ENCODE measurements around the gene PHF11.

DNA sequence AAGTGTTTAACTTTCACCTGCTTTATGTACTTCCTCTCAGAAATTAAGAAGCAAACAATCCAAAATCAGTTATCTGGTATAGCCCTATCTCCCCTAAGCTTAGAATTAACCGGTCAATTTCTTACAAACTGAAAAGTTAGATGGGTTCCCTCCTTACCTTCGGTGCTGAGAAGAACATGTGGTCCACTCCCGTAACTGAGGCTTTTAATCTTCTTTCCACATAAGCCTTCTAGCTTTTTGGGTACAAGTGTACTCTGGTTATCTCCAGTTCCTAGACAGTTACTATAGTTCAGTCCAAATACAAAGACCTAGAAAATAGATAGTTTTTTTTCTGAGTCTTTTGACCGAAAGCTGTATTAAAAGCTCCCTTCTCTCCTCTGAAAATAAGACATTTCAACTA lies 70.7 kb downstream of the PHF11 start:
- TF ChIP-seq RAD21 (IDR thresholded peaks at IDR 0.05; ENCODE audit: low read depth) (no peak), TEAD4 (IDR thresholded peaks at IDR 0.05) (no peak), CREB1 (IDR thresholded peaks at IDR 0.05; ENCODE audit: low read depth) (no peak), NFIC (IDR thresholded peaks at IDR 0.05) (no peak), TCF12 (IDR thresholded peaks at IDR 0.05; ENCODE audit: low read depth) (no peak), EP300 (IDR thresholded peaks at IDR 0.05; ENCODE audit: borderline replicate concordance) (no peak)
- TF ChIP-seq, protein P1, sequence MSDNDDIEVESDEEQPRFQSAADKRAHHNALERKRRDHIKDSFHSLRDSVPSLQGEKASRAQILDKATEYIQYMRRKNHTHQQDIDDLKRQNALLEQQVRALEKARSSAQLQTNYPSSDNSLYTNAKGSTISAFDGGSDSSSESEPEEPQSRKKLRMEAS (IDR thresholded peaks at IDR 0.05), result no peak
- TF ChIP-seq, protein P2, sequence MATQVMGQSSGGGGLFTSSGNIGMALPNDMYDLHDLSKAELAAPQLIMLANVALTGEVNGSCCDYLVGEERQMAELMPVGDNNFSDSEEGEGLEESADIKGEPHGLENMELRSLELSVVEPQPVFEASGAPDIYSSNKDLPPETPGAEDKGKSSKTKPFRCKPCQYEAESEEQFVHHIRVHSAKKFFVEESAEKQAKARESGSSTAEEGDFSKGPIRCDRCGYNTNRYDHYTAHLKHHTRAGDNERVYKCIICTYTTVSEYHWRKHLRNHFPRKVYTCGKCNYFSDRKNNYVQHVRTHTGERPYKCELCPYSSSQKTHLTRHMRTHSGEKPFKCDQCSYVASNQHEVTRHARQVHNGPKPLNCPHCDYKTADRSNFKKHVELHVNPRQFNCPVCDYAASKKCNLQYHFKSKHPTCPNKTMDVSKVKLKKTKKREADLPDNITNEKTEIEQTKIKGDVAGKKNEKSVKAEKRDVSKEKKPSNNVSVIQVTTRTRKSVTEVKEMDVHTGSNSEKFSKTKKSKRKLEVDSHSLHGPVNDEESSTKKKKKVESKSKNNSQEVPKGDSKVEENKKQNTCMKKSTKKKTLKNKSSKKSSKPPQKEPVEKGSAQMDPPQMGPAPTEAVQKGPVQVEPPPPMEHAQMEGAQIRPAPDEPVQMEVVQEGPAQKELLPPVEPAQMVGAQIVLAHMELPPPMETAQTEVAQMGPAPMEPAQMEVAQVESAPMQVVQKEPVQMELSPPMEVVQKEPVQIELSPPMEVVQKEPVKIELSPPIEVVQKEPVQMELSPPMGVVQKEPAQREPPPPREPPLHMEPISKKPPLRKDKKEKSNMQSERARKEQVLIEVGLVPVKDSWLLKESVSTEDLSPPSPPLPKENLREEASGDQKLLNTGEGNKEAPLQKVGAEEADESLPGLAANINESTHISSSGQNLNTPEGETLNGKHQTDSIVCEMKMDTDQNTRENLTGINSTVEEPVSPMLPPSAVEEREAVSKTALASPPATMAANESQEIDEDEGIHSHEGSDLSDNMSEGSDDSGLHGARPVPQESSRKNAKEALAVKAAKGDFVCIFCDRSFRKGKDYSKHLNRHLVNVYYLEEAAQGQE (IDR thresholded peaks at IDR 0.05; ENCODE audit: low read depth), result no peak
